PC-9 (cell line): ENCODE results near the gene CROCC2.

Experiments
- EZH2 ChIP-seq: fragments of 200-600 bp; sonication (generic); IDR thresholded peaks from 2 replicates; pipeline ENCODE4 v1.8.0; 2017; ENCODE audit warnings: antibody characterized with exemption, low read depth
- TF ChIP-seq, protein P1 (sequence below): fragments of 200-600 bp; sonication (generic); conservative IDR thresholded peaks from 2 replicates; pipeline ENCODE4 v1.6.1; 2017; ENCODE audit warnings: mixed run types, antibody characterized with exemption, mild to moderate bottlenecking, moderate library complexity

- TF ChIP-seq, protein P1, sequence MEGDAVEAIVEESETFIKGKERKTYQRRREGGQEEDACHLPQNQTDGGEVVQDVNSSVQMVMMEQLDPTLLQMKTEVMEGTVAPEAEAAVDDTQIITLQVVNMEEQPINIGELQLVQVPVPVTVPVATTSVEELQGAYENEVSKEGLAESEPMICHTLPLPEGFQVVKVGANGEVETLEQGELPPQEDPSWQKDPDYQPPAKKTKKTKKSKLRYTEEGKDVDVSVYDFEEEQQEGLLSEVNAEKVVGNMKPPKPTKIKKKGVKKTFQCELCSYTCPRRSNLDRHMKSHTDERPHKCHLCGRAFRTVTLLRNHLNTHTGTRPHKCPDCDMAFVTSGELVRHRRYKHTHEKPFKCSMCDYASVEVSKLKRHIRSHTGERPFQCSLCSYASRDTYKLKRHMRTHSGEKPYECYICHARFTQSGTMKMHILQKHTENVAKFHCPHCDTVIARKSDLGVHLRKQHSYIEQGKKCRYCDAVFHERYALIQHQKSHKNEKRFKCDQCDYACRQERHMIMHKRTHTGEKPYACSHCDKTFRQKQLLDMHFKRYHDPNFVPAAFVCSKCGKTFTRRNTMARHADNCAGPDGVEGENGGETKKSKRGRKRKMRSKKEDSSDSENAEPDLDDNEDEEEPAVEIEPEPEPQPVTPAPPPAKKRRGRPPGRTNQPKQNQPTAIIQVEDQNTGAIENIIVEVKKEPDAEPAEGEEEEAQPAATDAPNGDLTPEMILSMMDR, result no peak
- no peak for TF ChIP-seq EZH2
Measured at GRCh38 chr2:240886023-240886565, 20.0 kb upstream of the CROCC2 start.
